Upper lobe of left lung (tissue), 4 donors: ENCODE data around the gene RPRD1A.

Source experiments
- CTCF ChIP-seq, 6 experiments: fragments of 450-650 bp in 4 of 6; fragments of 200-600 bp in 2 of 6; sonication (generic) in 2 of 6; IDR thresholded peaks; one replicate each; pipeline ENCODE4 v1.5.1; 2016 to 2019; ENCODE audit warnings: antibody characterized with exemption in 6 of 6
- EP300 ChIP-seq, 4 donors: sonication (generic); formaldehyde crosslinking; IDR thresholded peaks; one replicate each; pipeline ENCODE4 v1.5.1; 2017; ENCODE audit warnings: antibody characterized with exemption in 4 of 4, control low read depth in 2 of 4
- POLR2AphosphoS5 ChIP-seq, 2 donors: sonication (generic); formaldehyde crosslinking; IDR thresholded peaks; one replicate each; pipeline ENCODE4 v1.5.1; 2017; ENCODE audit warnings: antibody characterized with exemption in 2 of 2

- TF ChIP-seq EP300 (IDR thresholded peaks at IDR 0.05), result no peak
- no peak for TF ChIP-seq CTCF (IDR thresholded peaks at IDR 0.05)
- no peak for TF ChIP-seq POLR2AphosphoS5 (IDR thresholded peaks at IDR 0.05)
These were observed 26.2 kb downstream of the RPRD1A start for GRCh38 chr18:36041146-36041545.
